ENCODE results near the gene CTSO. TPM values are rescaled to one million over a fixed set of nuclear protein-coding genes. Genes with fewer than 3 reads are reported as not detected.

Gene CTSO
- total and polyA plus RNA-seq, 2 of the 8 experiments (the other 6 are each of a cell fraction or from before 2014, with no cell fraction given), result 0.39 to 0.41 TPM

DNA sequence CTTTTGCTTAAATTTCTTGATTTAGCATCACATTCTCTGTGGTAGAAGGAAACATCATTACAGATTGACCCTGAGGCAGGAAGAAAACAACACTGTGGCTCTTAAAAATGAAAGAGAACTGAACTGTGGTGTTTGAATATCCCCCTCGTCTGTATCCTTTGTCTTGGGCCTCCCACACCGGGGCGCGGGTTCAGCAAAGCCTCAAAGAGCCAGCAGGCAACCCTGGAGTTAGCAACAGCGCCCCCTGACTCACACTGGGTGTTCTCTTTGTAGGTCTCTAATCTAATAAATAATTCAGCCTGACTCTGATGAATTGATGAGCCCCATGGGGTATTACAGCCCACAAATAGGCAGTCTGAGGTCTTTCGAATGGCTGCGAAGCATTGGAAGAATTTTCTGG, 46.1 kb upstream of the CTSO start:
- no peaks in the 10 kb centered on the region for H3K23me2 ChIP-seq (ENCODE audit: low read depth, low read length)
- H3K4ac ChIP-seq (replicated peaks; ENCODE audit: insufficient read length, low read depth, low read length), result no peak overlapping the region
- H2BK20ac ChIP-seq (ENCODE audit: low read length), result no peak overlapping the region
- H4K91ac ChIP-seq (replicated peaks; ENCODE audit: insufficient read length, low read length), result no peak overlapping the region
- no peak overlapping the region for H3K9ac ChIP-seq (replicated peaks in 1 of 4; ENCODE audit: extremely low read depth in 1 of 4, low read depth in 3 of 4, low read length in 3 of 4)
- no peak overlapping the region for H2AFZ ChIP-seq (ENCODE audit: low read length)
- H3K23ac ChIP-seq (ENCODE audit: insufficient read length), result no peak overlapping the region
- no peaks in the 10 kb centered on the region for H3K36me3 ChIP-seq (ENCODE audit: control insufficient read depth in 2 of 4, insufficient read depth in 4 of 4, low read length in 3 of 4)
- H4K8ac ChIP-seq (ENCODE audit: extremely low read depth, insufficient read depth, low read length), result no peak overlapping the region
- H2AK5ac ChIP-seq (ENCODE audit: low read depth, low read length), result no peak overlapping the region
- H3K9me3 ChIP-seq (ENCODE audit: insufficient read depth in 2 of 2, low read depth in 1 of 2, low read length in 1 of 2), result 0 out of 4 replicates have a peak, but pooled peaks cover 0 to 3% of the 10 kb centered on the region in 2 experiments
- no peak overlapping the region for H3K18ac ChIP-seq (ENCODE audit: extremely low read depth, low read length)
- no peaks in the 10 kb centered on the region for H3K4me1 ChIP-seq (replicated peaks in 1 of 4; ENCODE audit: control insufficient read depth in 3 of 4, insufficient read depth in 4 of 4, low read length in 3 of 4)
- no peak overlapping the region for H3K4me2 ChIP-seq (ENCODE audit: insufficient read depth in 1 of 2, low read depth in 2 of 2, low read length in 2 of 2)
- peaks cover 29 to 66% (median 47%) of the 10 kb centered on the region in 4 experiments for H3K27me3 ChIP-seq (replicated peaks in 1 of 4; ENCODE audit: control insufficient read depth in 3 of 4, extremely low read depth in 1 of 4, insufficient read depth in 3 of 4, low read length in 3 of 4)
- no peak overlapping the region for H3K4me3 ChIP-seq (ENCODE audit: extremely low read depth in 1 of 4, insufficient read depth in 2 of 4, low read depth in 3 of 4, low read length in 4 of 4)
- H2BK12ac ChIP-seq (ENCODE audit: low read depth, low read length), result no peak overlapping the region
- CTCF ChIA-PET (ENCODE audit: partially characterized antibody), result interaction anchor here (0.6 to 2.0 kb wide), 8 partner anchors 9 to 381 kb away, joined by 3 to 8 read pairs (median 3); no protein-coding TSS in a partner anchor
- H3K14ac ChIP-seq (ENCODE audit: insufficient read length), result no peak overlapping the region
- FAIRE-seq (peak; percentile 89), DNase-seq (ENCODE audit: low read depth in 1 of 2, low spot score in 2 of 2) (peak; percentile 56 to 80)
- H3K79me1 ChIP-seq (ENCODE audit: low read depth, low read length), result no peaks in the 10 kb centered on the region
- no peak overlapping the region for H3K56ac ChIP-seq (replicated peaks; ENCODE audit: insufficient read length, low read depth, low read length)
- no peak overlapping the region for H2BK120ac ChIP-seq (replicated peaks; ENCODE audit: low read depth, low read length)
- H3K27ac ChIP-seq (ENCODE audit: low read depth, low read length), result no peak overlapping the region
- no peaks in the 10 kb centered on the region for H3K79me2 ChIP-seq (ENCODE audit: control insufficient read depth in 1 of 2, insufficient read depth in 2 of 2, low read length in 2 of 2)
- 4% methylated on average over 7 of the region's 7 CpGs; no CpG with 5 or more reads in 1 of the 2 experiments for WGBS, 2 experiments (ENCODE audit: extremely low coverage in 1 of 2, insufficient coverage in 1 of 2, insufficient read length in 1 of 2, insufficient replicate concordance in 2 of 2, low coverage in 1 of 2, low lambda C conversion rate in 2 of 2, missing lambda C conversion rate in 1 of 2)
- H2BK5ac ChIP-seq (ENCODE audit: low read depth, low read length), result no peak overlapping the region
- H2BK15ac ChIP-seq (ENCODE audit: low read length), result no peak overlapping the region
- H4K20me1 ChIP-seq (replicated peaks in 1 of 2; ENCODE audit: control insufficient read depth in 1 of 2, insufficient read depth in 2 of 2, low read length in 2 of 2), result peaks cover 0 to 4% of the 10 kb centered on the region in 2 experiments
- POLR2A ChIA-PET (ENCODE audit: partially characterized antibody), result no interaction called here
- no peak overlapping the region for H4K5ac ChIP-seq (ENCODE audit: insufficient read length, low read depth, low read length)
- TF ChIP-seq CEBPB (IDR thresholded peaks at IDR 0.05; ENCODE audit: low read depth, low read length) (no peak), KDM1A (IDR thresholded peaks at IDR 0.05; ENCODE audit: borderline replicate concordance, low read length) (no peak; the same call in 1 of the 2 replicates), HDAC6 (IDR thresholded peaks at IDR 0.05; ENCODE audit: low read depth, low read length) (peak; percentile 67), RXRA (IDR thresholded peaks at IDR 0.05; ENCODE audit: insufficient read depth, low read depth, low read length) (peak; percentile 80; the same call in 1 of the 2 replicates), SP1 (IDR thresholded peaks at IDR 0.05; ENCODE audit: low read depth, low read length) (peak; percentile 76), CREB1 (IDR thresholded peaks at IDR 0.05) (0 out of 2 replicates have a peak, but pooled peaks have one; percentile 16), BRCA1 (IDR thresholded peaks at IDR 0.05; ENCODE audit: low read depth, low read length) (no peak), RBBP5 (IDR thresholded peaks at IDR 0.05; ENCODE audit: borderline replicate concordance, low read depth, low read length) (no peak), ASH2L (IDR thresholded peaks at IDR 0.05; ENCODE audit: low read length) (no peak), ZNF274 (IDR thresholded peaks at IDR 0.05; ENCODE audit: borderline replicate concordance, extremely low read depth, low read length) (0 out of 2 replicates have a peak, but pooled peaks have one; percentile 17), RAD21 (IDR thresholded peaks at IDR 0.05 in 1 of 2, conservative IDR thresholded peaks at IDR 0.05 in 1 of 2; ENCODE audit: low read depth in 2 of 2, low read length in 2 of 2) (peak; percentile 27 to 48; a peak in 3 of 4 replicates), SRF (IDR thresholded peaks at IDR 0.05; ENCODE audit: low read depth, low read length) (no peak), EGR1 (IDR thresholded peaks at IDR 0.05; ENCODE audit: borderline replicate concordance, low read depth, low read length) (peak; percentile 82)
- TF ChIP-seq, protein P1, sequence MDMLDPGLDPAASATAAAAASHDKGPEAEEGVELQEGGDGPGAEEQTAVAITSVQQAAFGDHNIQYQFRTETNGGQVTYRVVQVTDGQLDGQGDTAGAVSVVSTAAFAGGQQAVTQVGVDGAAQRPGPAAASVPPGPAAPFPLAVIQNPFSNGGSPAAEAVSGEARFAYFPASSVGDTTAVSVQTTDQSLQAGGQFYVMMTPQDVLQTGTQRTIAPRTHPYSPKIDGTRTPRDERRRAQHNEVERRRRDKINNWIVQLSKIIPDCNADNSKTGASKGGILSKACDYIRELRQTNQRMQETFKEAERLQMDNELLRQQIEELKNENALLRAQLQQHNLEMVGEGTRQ (IDR thresholded peaks at IDR 0.05; ENCODE audit: low read length), result no peak
